ENCODE data around the gene SLC35C1.
"Not testable (repeated sequence)": the region's sequence is repeated elsewhere in the genome, so short reads cannot be mapped to it uniquely, and the experiment has no call there.

Gene SLC35C1

DNA sequence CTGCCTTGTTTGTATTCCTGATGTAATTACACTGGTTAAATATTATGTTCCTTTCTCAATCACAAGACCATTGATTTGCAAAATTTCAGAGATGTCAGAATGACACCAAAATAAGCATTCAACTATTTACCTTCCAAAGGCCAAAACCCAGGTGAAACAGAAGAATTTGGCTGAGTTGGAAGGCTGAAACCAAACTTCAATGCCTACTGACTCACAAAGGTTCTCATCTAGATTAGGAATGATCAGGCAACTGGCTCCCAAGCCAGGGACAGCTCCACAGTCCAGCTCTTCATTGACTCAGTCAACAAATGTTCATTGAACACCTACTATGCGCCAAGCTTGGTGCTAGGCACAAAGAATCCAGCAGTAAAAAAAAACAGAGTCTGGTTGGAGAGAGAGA lies 13.4 kb upstream of the SLC35C1 start:
- DNase-seq, result no peak

DNA sequence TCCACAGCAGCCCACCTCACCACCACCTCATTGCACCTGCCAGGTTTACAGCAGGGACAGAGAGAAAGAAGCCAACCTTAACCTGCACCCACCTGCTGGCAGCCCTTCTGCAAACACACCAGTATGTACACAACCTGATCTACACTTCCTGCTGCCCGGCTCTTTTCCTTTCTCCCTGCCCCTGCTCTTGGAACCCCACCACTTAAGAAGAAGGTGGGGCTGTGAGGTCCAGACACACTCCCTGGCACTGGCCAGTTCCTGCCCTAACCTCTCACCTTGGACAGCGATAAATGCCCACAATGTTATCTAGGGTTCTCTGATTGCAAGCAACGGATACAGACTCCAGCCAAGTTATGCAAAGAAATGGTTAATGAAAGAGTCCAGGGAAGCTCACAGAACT lies 10.8 kb upstream of the SLC35C1 start:
- no peak for DNase-seq

DNA sequence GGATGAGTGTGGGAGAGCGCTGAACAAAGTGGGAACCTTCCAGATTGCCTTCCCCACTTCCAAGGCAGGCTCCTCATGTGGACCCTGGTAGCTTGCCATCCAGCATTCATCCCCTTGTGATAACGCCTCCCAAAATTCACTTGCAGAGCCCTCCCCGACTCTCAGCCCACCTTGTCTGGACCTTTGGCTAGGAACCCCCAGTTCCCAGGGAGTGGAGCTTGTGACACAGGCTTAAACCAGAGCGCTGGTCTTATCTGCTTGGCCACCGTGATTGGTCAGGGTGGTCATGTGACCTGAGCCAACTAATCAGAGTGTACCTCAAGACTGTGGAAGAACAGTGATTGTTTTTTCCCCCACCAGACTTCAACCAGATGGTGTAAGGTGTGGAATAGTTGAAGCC lies 9.6 kb upstream of the SLC35C1 start:
- DNase-seq, result no peak

DNA sequence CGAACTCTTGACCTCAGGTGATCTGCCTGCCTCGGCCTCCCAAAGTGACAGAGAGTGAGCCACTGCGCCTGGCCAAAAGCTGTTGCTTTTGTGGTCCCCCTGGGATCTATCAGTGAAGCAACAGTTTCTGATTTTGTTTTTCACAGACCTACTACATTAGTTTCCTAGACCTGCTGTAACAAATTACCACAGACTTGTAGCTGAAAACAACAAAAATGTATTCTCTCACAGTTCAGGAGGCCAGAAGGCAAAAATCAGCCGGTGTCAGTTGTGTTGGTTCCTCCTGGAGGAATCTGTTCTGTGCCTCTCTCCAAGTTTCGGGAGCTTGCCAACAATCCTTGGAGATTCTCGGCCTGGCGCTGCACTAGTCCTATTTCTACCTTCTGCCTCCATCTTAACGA lies 8.5 kb upstream of the SLC35C1 start:
- DNase-seq, result no peak

DNA sequence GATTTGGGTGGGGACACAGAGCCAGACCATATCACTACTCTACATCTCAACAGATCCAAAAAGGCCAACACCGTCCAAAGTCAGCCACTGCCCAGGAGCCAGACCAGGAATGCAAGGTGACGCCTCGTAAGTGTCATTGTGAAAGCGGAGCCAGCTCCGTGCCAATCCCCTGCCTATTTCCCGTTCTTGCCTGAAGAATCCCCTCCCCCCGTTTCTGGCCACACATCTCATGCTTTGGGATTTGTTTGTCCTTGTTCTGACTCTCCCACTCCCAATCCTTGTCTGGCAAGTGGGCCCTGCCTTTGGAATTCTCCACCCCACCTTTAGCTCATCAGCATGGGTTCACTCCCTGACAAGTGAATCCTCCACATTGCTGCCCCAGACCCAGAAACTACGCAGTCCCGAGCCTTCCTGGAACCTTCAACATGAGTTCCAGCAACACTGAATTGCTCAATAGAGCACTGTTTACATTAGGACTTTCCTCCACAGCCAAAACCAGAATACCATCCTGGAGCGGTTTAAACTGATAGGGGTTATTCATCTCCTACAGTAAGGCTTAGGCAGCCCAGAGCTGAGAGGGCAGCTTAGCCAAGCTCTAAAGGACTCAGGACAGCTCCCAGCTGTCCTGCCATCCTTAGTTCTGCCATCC lies 6.0 kb upstream of the SLC35C1 start:
- DNase-seq, result no peak

DNA sequence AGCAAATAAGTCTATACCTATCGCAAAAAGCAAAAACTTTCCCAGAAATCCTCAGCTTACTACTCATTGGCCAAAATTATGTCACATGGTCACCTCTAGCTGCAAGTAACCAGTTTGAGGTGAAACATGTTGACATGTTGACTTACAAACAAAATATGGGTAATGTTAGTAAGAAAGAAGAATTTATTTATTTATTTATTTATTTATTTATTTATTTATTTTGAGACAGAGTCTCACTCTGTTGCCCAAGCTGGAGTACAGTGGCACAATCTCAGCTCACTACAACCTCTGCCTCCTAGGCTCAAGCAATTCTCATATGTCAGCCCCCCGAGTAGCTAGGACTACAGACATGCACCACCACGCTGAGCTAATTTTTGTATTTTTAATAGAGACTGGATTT lies 5.4 kb upstream of the SLC35C1 start:
- DNase-seq, result no peak

DNA sequence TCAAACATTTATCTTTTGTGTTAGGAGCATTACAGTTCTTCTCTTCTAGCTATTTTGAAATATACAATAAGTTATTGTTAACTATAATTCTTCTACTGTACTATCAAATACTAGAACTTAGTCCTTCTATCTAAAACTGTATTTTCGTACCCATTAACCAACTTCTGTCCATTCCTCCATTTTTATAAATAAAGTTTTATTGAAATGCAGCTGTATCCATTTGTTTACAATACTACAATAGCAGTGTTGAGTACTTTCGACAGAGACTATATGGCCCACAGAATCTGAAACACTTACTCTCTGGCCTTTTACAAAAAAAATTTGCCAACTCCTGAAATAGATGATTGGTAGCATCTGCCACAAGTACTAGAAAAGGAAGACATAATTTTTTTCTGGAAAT lies 4.7 kb upstream of the SLC35C1 start:
- no peak for DNase-seq

DNA sequence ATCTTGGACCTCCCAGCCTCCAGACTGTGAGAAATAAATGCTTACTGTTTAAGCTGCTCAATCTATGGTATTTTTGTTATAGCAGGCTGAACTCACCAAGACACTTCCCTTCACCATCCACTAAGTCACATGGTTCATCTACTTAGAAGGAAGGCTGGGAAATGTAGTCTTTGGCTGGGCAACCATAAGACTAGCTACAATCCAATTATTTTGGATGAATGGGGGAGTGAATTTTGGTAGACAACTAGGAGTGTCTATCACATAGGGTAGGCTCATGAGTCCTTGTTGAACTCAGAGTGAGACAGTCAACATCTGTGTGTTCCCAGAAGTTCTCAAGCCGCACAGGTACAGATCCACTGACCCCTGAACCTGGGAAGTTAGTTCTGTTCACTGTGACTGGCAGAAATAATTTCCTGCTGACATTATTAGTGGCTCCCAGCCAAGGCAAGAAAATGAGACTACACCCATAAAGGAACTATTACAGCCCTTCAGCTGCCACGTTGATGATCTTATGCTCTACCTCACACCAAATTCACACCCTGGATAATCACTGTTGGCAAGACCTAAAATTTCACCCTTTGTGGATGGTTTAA lies 3.1 kb upstream of the SLC35C1 start:
- peak; percentile 27 for DNase-seq

DNA sequence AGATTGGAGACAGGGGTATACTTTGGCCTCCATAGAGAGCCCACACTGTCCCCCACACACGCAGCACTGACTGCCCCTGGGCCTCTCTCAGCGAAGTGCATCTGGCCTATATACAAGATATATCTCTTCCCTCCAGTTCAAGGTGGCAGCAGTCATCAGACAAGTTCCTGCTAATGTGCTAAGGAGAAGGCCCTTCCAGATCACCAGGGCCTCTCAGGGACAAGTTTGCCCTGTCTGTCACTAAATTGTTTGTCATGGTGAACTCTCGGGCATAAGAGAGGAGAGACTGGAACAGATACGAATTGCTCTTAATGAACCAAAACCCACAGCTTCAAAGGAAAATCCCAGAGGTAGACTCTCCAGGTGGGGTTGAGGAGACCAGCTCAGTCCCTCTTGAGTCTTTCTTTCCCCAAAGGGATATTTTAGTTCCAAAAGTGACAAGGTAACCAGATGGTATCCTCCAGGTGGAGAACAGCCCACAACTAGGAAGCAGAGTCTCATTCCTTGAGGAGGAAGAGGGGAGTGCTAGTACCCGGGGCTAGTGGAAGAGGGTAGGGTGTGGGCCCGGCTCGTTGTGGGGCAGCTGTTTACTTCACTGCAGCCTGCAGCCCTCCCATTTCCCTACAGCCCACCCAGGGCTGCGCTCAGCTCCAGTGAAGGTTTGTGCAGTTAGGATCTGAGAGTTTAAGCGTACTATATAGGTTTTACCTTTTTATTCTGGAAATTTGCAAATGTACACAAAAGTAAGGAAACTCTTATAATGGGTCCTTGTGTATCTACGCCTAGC lies 2.2 kb upstream of the SLC35C1 start:
- no peak for DNase-seq

DNA sequence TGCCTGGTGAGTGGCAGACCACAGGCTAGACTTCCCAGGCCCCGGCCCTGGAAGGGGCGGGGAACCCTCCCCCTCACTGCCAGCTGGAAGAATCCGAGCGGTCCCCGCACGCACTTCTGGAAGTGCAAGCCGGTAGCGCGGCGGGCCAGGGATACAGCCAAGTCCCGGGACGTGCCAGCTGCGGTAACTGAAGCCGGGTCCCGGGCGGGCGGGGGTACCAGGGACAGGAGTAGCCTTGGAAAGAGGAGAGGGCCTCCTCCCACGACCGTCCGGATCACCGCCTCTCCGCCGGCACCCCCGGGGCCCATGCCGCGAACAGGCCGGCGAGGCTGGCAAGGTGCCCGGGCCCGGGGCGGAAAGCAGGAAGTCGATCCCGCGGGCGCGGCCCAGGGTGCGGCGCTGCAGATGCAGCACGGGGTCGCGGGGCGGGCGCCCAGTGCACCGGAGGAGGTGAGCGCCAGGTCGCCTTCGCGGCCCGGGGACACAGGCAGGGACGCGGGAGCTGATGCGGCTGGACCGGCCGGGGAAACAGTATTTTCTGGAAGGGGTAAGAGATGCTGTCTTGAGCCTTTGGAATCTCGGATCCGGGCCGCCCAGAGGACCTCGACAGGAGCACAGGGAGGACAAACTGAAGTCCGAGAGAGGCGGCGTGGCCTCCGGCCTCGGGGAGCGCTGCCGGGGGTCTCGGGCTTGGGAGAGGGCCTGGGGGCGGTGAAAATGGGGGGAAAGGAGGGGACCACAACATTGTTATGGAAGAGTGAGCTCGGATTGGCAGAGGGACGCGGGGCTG lies 783 bp upstream of the SLC35C1 start:
- DNase-seq, result peak; percentile 34

DNA sequence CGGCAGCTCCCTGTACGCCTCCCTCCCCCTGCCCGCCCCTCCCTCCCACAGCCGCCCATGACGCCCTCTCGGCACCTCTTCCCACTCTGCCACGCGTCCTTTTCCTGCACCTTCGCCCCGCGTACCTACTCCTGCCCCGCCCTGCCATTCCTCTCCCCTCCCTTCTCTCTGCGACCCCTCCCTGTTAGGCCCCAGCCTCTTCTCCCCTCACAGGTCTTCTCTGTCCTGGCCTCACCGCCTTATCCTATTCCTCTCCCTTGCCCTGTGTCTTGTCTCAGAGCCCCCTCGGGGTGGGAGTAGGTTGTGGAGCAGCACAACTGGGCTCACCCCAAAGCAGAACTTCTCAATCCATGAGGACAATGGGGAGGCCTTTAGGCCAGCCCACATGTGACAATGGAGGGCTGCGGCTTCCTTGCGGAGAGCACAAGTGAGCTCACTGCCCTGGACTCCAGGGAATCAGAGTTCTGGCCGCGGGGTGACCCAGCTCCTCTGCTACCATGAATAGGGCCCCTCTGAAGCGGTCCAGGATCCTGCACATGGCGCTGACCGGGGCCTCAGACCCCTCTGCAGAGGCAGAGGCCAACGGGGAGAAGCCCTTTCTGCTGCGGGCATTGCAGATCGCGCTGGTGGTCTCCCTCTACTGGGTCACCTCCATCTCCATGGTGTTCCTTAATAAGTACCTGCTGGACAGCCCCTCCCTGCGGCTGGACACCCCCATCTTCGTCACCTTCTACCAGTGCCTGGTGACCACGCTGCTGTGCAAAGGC lies 539 bp downstream of the SLC35C1 start:
- DNase-seq, result no peak

DNA sequence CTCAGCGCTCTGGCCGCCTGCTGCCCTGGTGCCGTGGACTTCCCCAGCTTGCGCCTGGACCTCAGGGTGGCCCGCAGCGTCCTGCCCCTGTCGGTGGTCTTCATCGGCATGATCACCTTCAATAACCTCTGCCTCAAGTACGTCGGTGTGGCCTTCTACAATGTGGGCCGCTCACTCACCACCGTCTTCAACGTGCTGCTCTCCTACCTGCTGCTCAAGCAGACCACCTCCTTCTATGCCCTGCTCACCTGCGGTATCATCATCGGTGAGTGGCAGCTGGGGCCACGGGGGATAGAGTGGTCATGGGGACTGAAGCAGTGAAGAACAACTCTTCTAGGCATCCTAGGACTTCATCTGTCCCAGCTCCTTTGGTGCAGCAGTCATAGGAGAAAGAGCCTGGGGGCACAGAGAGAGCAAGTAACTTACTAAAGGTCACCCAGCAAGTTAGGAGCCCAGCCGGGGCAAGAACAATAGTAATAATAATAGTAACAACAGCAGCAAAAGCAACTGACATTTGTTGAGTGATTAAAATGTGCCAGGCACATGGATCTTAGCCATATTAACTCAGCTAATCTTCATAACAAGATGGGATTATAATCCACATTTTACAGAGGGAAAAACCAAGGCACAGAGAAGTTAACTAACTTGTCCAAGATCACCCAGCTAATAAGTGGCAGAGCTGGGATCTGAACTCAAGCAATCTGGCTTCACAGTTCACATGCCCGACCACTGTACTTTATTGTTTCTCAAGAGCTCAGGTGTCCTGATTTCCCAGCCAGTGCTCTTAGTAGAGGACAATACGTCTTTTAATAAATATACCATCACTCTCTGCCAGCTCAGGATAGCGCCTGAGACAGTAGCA lies 1.4 kb downstream of the SLC35C1 start:
- no peak for DNase-seq

DNA sequence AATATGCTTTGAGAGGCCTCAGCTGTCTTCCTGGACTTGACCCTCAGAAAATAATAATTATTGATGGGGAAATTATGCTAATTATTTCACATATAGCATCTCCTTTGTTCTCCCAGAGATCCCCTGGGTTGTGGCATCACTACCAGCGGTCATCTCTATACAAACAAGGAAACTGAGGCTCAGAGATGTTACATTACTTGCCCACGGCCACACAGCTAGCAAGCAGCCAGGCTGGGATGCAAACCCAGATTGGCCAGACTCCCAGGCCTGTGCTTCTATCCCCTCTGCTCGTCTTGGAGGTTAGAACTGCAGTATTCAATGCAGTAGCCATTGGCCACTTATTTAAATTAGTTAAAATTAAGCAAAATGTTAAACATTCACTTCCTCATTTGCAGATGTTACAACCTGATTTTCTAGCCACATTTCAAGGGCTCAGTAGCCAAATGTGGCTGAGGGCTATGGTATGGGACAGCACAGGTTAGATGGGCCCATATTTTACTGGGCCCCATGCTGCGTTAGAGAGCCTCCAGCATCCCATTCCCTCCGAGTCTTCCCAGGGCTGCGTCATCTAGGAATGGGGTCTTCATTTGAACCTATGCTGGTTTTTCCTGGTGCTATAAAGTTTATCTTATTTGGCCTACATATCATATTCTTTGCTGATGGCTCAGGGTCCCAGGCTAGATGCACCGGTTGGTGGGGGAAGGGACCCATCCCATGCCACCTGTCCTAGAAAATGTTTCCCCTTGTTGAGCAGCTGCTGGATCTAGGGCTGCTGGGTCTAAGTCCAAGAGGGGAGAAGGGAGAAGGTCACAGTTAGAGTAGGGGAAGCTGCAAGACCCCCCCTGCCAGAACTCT lies 2.2 kb downstream of the SLC35C1 start:
- DNase-seq, result no peak

DNA sequence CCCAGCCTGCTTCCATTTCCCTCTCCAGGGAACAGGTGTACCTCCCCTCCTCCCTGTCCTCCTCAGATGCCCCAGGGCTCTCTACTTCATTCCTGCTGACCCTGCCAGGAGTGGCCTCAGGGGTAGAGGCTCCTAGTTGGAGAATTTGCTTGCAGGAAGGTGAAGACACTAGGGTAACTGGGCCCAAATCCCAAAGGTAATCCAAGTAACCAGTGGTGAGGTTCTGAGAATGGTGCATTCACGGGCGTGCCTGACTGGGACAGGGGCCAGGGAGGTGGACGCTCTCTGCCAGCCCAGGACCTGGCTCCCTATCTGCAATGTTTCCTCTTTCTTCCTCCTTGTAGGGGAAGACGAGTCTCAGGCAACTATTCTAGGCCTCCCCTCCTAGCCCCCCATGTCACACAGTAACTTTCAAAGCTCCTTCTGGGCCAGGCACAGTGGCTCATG lies 2.9 kb downstream of the SLC35C1 start:
- DNase-seq, result no peak

DNA sequence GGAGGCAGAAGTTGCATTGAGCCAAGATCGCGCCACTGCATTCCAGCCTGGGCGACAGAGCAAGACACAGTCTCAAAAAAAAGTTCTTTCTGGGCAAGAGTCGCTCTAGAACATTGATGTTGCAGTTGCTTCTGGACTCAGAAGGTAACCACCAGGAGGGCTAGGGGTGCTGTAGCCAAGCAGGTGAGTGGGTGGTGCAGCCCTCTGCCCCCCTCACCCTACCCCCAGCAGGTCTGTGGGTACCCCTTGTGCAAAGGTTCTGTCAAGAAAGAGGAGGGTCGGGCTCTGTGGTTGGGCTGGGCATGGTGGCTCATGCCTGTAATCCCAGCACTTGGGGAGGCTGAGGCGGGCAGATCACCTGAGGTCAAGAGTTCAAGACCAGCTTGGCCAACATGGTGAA lies 3.5 kb downstream of the SLC35C1 start:
- not testable (repeated sequence) for DNase-seq

DNA sequence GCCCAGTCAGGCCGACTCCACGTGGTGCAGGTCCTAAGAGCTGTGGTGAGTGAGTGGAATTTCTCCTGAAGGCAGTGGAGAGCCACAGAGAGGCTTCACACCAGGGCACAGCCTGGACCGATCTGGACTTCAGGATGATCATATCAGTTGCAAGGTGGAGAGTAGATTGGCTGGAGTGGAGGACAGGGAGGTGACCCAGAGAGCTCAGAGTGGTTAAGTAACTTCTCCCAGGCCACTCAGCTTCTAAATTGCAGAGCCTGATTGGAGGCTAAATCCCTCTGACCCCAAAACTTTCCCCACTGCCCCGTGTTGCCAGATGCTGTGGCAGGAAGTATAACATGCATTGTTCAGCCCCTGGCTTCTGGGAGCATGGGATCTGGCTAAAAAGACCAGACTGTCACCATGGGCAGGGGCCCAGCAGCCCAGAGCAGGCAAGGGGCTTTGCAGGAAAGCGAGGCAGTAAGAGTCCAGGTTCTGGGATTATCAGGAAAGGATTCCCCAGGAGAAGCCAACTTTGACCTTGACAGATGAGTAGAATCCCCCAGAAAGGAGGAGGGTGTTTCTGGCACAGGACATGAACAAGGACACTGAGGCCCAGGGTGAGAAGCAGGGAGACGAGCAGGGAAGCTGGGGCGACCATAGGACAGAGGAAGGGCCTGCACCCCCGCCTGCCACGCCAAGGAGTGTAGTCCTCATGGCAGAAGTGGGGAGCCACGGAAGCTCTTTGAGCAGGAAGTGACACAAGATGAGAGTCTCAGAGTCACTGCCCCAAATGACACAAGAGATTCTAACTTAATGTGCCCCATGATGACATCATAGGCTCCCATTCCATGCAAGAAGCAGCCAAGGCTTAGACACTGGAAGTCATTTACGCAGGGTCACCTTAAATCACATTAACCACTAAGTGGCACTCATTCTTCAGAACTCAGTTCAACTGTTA lies 4.8 kb downstream of the SLC35C1 start:
- DNase-seq, result no peak

DNA sequence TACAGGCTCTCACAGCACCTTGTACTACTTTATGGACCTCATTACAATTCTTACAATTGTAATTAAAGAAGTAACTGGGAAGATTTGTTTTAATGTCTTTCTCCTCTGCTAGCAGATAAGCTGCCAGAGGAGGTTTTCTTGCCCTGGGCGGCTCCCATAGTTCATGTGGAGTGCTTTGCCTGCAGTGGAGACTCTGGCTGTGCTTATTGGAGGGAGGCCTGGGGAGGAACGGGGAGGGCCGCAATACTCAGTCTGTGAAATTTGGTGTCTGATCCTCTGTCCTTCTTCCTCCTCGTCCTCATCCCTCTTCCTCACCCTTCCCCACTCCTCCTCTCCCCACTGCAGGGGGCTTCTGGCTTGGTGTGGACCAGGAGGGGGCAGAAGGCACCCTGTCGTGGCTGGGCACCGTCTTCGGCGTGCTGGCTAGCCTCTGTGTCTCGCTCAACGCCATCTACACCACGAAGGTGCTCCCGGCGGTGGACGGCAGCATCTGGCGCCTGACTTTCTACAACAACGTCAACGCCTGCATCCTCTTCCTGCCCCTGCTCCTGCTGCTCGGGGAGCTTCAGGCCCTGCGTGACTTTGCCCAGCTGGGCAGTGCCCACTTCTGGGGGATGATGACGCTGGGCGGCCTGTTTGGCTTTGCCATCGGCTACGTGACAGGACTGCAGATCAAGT lies 5.6 kb downstream of the SLC35C1 start:
- no peak for DNase-seq

DNA sequence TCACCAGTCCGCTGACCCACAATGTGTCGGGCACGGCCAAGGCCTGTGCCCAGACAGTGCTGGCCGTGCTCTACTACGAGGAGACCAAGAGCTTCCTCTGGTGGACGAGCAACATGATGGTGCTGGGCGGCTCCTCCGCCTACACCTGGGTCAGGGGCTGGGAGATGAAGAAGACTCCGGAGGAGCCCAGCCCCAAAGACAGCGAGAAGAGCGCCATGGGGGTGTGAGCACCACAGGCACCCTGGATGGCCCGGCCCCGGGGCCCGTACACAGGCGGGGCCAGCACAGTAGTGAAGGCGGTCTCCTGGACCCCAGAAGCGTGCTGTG lies 6.1 kb downstream of the SLC35C1 start:
- no peak for DNase-seq
